ENCODE results near the gene AMPD3. TPM values are rescaled to one million over a fixed set of nuclear protein-coding genes. Genes with fewer than 3 reads are reported as not detected.

Gene AMPD3
- polyA plus RNA-seq, 1 of the 3 experiments (the other 2 are of a cell fraction) = 1.7 TPM

DNA sequence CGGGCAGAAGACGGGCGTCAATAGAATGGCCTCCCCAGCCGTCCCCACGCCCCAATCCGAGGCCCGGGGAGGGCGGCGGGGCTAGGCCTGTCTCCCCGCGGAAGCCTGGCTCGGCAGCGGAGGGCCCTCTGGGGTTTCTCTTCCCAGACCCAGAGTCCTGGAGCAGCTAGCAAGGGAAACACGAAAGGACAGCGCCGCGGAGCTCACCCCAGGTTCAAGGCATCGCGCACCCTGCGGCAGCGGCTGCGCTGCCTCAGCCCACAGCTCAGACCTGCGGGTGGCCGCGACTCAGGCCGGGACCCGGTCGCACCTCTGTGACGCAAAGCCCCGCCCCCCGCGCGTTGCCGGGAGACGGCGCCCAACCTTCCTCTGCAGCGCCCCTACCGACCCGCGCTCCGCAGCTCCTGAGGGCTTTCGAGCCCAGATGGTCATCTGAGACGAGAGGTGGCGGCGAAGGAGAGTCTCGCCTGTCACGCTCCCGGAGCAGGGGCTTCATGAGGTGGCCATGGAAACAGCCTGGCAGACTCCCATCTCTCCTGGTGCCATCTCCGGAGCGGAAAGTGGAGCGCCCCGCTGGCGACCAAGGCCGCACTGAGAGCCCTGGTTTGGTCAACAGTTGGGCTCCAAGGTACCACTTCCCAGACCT lies 86.0 kb downstream of the AMPD3 start, which contains the start of gene RNF141:
Gene RNF141 (minus strand): TSS at position 273 of the 646 bp plus-strand sequence. CDS start 7,029 bp downstream, outside the sequence.
- Histone ChIP-seq H3K9me2 (no peaks in the 10 kb centered on the region), H3K9ac (peak within 1 kb of the TSS; percentile 87), H3K36me3 (replicated peaks in 1 of 2; ENCODE audit: control insufficient read depth in 1 of 2, insufficient read depth in 2 of 2, low read length in 1 of 2) (no peaks in the 10 kb centered on the region), H3K9me3 (no peaks in the 10 kb centered on the region), H3K27ac (ENCODE audit: low read depth in 2 of 2, low read length in 1 of 2) (peak within 1 kb of the TSS; percentile 77 to 91), H2AFZ (ENCODE audit: low read depth) (peak within 1 kb of the TSS; percentile 88), H3K4me3 (ENCODE audit: low read depth in 2 of 2, low read length in 1 of 2) (peak within 1 kb of the TSS; percentile 72 to 89), H4K20me1 (ENCODE audit: insufficient read depth) (no peaks in the 10 kb centered on the region), H3K79me2 (ENCODE audit: insufficient read depth) (peaks cover 33% of the 10 kb centered on the region), H3K4me2 (peak within 1 kb of the TSS; percentile 91), H3K27me3 (ENCODE audit: insufficient read depth) (no peaks in the 10 kb centered on the region), H3K4me1 (ENCODE audit: control insufficient read depth in 1 of 2, insufficient read depth in 2 of 2, low read depth in 1 of 2, low read length in 1 of 2) (peaks cover 7 to 11% of the 10 kb centered on the region in 2 experiments; a peak in 3 of 4 replicates), H3F3A (replicated peaks; ENCODE audit: insufficient read depth) (peaks cover 9% of the 10 kb centered on the region)
- CTCF ChIA-PET = interaction anchor here (0.6 to 4.3 kb wide), 50 partner anchors 10 to 775 kb away, joined by 3 to 25 read pairs (median 4); partner anchors contain the start of genes ADM and AMPD3
- POLR2A ChIA-PET = interaction anchor here (0.5 to 1.5 kb wide), 8 partner anchors 9 to 1834 kb away, joined by 3 to 5 read pairs (median 4); partner anchors contain the start of genes AMPD3, CTR9 and IRAG1
- 0% methylated on average over 5 of the region's 54 CpGs for WGBS (ENCODE audit: low lambda C conversion rate)
- peak; percentile 97 for DNase-seq
- TF ChIP-seq RCOR1 (IDR thresholded peaks at IDR 0.05; ENCODE audit: low read length) = no peak
- TF ChIP-seq FOSL2 (IDR thresholded peaks at IDR 0.05; ENCODE audit: borderline replicate concordance, low read depth) = no peak
- TF ChIP-seq TEAD4 (IDR thresholded peaks at IDR 0.05; ENCODE audit: borderline replicate concordance, insufficient read depth) = no peak
- TF ChIP-seq SMC3 (IDR thresholded peaks at IDR 0.05; ENCODE audit: low read depth, low read length) = peak; percentile 34
- TF ChIP-seq NFIC (IDR thresholded peaks at IDR 0.05; ENCODE audit: borderline replicate concordance) = no peak
- TF ChIP-seq EP300 (IDR thresholded peaks at IDR 0.05; ENCODE audit: borderline replicate concordance in 1 of 2, low read depth in 1 of 2, low read length in 1 of 2) = 0 out of 4 replicates have a peak, but pooled peaks of 1 of the 2 experiments have one; percentile 19
- TF ChIP-seq TCF12 (IDR thresholded peaks at IDR 0.05) = no peak
- TF ChIP-seq GABPA (IDR thresholded peaks at IDR 0.05; ENCODE audit: low read depth) = no peak
- TF ChIP-seq ELF1 (IDR thresholded peaks at IDR 0.05) = no peak
- TF ChIP-seq FOXM1 (IDR thresholded peaks at IDR 0.05; ENCODE audit: low read depth) = no peak
- TF ChIP-seq, protein P1, sequence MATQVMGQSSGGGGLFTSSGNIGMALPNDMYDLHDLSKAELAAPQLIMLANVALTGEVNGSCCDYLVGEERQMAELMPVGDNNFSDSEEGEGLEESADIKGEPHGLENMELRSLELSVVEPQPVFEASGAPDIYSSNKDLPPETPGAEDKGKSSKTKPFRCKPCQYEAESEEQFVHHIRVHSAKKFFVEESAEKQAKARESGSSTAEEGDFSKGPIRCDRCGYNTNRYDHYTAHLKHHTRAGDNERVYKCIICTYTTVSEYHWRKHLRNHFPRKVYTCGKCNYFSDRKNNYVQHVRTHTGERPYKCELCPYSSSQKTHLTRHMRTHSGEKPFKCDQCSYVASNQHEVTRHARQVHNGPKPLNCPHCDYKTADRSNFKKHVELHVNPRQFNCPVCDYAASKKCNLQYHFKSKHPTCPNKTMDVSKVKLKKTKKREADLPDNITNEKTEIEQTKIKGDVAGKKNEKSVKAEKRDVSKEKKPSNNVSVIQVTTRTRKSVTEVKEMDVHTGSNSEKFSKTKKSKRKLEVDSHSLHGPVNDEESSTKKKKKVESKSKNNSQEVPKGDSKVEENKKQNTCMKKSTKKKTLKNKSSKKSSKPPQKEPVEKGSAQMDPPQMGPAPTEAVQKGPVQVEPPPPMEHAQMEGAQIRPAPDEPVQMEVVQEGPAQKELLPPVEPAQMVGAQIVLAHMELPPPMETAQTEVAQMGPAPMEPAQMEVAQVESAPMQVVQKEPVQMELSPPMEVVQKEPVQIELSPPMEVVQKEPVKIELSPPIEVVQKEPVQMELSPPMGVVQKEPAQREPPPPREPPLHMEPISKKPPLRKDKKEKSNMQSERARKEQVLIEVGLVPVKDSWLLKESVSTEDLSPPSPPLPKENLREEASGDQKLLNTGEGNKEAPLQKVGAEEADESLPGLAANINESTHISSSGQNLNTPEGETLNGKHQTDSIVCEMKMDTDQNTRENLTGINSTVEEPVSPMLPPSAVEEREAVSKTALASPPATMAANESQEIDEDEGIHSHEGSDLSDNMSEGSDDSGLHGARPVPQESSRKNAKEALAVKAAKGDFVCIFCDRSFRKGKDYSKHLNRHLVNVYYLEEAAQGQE (IDR thresholded peaks at IDR 0.05; ENCODE audit: low read depth, low read length) = no peak
- peak; percentile 72 for TF ChIP-seq CHD2 (IDR thresholded peaks at IDR 0.05; ENCODE audit: low read length, partially characterized antibody)
- TF ChIP-seq, protein P2, sequence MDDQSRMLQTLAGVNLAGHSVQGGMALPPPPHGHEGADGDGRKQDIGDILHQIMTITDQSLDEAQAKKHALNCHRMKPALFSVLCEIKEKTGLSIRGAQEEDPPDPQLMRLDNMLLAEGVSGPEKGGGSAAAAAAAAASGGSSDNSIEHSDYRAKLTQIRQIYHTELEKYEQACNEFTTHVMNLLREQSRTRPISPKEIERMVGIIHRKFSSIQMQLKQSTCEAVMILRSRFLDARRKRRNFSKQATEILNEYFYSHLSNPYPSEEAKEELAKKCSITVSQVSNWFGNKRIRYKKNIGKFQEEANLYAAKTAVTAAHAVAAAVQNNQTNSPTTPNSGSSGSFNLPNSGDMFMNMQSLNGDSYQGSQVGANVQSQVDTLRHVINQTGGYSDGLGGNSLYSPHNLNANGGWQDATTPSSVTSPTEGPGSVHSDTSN (IDR thresholded peaks at IDR 0.05) = no peak
- no peak for TF ChIP-seq FOXJ3 (CRISPR knock-in tag; IDR thresholded peaks at IDR 0.05)
- TF ChIP-seq, protein P3, sequence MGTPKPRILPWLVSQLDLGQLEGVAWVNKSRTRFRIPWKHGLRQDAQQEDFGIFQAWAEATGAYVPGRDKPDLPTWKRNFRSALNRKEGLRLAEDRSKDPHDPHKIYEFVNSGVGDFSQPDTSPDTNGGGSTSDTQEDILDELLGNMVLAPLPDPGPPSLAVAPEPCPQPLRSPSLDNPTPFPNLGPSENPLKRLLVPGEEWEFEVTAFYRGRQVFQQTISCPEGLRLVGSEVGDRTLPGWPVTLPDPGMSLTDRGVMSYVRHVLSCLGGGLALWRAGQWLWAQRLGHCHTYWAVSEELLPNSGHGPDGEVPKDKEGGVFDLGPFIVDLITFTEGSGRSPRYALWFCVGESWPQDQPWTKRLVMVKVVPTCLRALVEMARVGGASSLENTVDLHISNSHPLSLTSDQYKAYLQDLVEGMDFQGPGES (IDR thresholded peaks at IDR 0.05; ENCODE audit: low read depth, low read length) = no peak
- no peak for TF ChIP-seq MEF2A (IDR thresholded peaks at IDR 0.05; ENCODE audit: borderline replicate concordance, low read depth)
- TF ChIP-seq, protein P4, sequence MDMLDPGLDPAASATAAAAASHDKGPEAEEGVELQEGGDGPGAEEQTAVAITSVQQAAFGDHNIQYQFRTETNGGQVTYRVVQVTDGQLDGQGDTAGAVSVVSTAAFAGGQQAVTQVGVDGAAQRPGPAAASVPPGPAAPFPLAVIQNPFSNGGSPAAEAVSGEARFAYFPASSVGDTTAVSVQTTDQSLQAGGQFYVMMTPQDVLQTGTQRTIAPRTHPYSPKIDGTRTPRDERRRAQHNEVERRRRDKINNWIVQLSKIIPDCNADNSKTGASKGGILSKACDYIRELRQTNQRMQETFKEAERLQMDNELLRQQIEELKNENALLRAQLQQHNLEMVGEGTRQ (IDR thresholded peaks at IDR 0.05; ENCODE audit: borderline replicate concordance, low read depth, low read length) = no peak
- TF ChIP-seq SIN3A (IDR thresholded peaks at IDR 0.05; ENCODE audit: borderline replicate concordance, low read depth, low read length) = peak; percentile 80; the same call in 1 of the 2 replicates
- TF ChIP-seq RAD21 (IDR thresholded peaks at IDR 0.05; ENCODE audit: low read length) = peak; percentile 53
- no peak; the same call in 1 of the 2 replicates for TF ChIP-seq YY1 (IDR thresholded peaks at IDR 0.05; ENCODE audit: low read depth)
- peak; percentile 97 for TF ChIP-seq MXI1 (IDR thresholded peaks at IDR 0.05; ENCODE audit: low read depth, low read length)
- TF ChIP-seq TAF1 (IDR thresholded peaks at IDR 0.05; ENCODE audit: borderline replicate concordance, low read depth, low read length) = peak; percentile 71; the same call in 1 of the 2 replicates
- TF ChIP-seq RFX5 (IDR thresholded peaks at IDR 0.05; ENCODE audit: low read length) = no peak
- no peak for TF ChIP-seq JUND (IDR thresholded peaks at IDR 0.05)
- TF ChIP-seq GATA2 (CRISPR knock-in tag; IDR thresholded peaks at IDR 0.05) = peak; percentile 39
- TF ChIP-seq, protein P5, sequence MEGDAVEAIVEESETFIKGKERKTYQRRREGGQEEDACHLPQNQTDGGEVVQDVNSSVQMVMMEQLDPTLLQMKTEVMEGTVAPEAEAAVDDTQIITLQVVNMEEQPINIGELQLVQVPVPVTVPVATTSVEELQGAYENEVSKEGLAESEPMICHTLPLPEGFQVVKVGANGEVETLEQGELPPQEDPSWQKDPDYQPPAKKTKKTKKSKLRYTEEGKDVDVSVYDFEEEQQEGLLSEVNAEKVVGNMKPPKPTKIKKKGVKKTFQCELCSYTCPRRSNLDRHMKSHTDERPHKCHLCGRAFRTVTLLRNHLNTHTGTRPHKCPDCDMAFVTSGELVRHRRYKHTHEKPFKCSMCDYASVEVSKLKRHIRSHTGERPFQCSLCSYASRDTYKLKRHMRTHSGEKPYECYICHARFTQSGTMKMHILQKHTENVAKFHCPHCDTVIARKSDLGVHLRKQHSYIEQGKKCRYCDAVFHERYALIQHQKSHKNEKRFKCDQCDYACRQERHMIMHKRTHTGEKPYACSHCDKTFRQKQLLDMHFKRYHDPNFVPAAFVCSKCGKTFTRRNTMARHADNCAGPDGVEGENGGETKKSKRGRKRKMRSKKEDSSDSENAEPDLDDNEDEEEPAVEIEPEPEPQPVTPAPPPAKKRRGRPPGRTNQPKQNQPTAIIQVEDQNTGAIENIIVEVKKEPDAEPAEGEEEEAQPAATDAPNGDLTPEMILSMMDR (IDR thresholded peaks at IDR 0.05) = peak; percentile 74
